Mesenteric fat pad (tissue), 1 donor: Measurements from ENCODE around the gene TMPRSS15. TPM values are rescaled to one million over a fixed set of nuclear protein-coding genes. Genes with fewer than 3 reads are reported as not detected.

Experiments
- DNase-seq: peaks from one replicate; pipeline ENCODE4 v3.0.0-alpha.2; 2020; ENCODE audit warnings: low spot score
- total RNA-seq: library from RNA; stranded (reverse); fragmentation: NEBNext Ultra II Directional; extraction: Animal tissue kit (Norgen Biotek cat#: 25700); gene quantifications from one replicate; pipeline ENCODE4 v1.2.1, GENCODE V29; 2021
- donor health status: DM: yes; HTN: yes; CAD: no.

The TMPRSS15 gene
- total RNA-seq, 1 donor from 2014 or later, result 0.45 TPM

DNA sequence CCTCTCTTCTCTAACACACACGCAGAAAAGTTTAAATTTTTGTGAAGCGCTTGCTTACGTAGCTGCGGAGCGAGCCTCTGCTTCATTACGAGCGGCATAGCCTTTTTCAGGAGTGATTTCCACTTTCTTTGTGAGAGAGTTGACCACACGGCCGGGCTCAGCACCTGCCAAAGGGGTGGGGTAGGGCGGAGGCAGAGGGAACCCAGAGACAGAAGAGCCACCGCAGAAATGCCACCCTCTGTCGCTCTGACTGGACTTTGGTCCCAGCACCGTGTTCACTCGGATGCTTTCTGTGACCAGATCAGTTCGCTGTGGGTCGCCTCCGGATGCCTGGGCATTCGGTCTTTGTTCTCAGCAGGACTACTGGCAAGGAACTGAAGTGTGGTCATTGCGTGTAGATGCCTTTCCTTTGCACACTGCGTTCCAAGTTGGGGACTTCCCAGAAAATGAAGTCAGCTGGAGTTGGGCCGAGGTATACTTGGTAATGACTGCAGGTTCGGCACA is 158.1 kb downstream of the TMPRSS15 start:
- no peak for DNase-seq

DNA sequence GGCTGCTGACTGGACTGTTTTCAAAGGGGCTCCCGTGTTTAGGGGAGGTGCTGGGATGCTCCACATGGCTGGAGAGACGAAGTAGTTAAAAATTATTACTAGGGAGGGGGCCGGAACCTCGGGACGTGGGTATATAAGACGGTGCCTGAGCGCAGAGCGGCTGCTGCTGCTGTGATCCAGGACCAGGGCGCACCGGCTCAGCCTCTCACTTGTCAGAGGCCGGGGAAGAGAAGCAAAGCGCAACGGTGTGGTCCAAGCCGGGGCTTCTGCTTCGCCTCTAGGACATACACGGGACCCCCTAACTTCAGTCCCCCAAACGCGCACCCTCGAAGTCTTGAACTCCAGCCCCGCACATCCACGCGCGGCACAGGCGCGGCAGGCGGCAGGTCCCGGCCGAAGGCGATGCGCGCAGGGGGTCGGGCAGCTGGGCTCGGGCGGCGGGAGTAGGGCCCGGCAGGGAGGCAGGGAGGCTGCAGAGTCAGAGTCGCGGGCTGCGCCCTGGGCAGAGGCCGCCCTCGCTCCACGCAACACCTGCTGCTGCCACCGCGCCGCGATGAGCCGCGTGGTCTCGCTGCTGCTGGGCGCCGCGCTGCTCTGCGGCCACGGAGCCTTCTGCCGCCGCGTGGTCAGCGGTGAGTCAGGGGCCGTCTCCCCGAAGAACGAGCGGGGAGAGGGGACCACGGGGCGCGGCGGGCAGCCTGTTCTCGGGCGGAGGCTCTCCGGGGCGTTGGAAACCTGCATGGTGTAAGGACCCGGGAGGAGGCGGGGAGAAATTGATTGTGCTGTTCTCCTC is 158.7 kb downstream of the TMPRSS15 start, which contains the start of gene CHODL:
Gene CHODL, plus strand, starts transcription at position 163 of the 793 bp plus-strand sequence. Its CDS starts 391 bp downstream, at position 554.
- DNase-seq, result no peak

DNA sequence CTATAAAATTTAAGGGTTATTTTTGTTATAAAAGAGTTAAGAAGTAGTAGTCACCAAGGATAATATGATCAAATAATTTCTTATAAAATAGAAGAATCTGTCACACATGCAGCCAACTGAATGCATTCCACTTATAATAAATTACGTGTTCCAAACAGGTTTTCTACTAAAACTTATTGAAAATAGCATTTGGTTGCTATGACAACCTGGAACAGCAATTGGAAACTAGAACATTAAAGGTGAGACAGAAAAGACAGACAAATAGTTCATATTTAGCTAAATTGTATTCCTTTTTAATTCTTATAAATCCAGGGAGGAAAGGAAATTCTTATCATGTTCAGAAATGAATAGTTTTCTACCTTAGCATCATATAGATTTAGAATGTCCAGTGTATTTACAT is 168.0 kb downstream of the TMPRSS15 start:
- no peak for DNase-seq

DNA sequence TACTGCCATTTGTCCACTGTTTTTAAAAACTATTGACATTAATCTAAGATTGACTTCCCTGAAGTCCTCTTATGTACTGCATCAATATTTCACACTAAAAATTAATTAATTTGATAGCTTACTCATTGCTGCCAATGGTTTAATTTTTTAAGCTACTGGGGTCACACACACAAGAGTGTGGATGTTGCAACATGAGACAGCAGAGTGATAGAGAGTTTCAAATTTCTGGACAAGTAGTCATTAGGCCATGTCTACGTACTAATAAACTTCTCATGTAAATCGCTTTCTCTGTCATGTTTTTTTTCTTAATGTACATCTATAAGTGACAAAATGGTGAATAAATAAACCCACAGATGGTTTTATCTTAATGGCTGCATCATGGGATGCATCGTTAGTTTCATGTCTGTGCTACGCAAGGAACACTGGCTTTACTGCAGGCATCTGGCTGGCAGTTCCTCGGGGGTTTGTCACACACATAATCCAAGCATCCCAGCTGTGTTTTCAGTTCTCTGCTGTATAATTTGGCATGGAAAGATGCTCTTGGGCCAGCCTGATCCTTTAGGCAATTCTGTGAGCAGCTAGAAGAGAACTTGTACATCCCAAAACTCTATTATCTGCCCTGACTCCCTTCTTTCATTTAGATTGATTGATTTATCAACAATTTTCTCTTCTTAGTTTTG is 175.4 kb downstream of the TMPRSS15 start:
- DNase-seq, result no peak

DNA sequence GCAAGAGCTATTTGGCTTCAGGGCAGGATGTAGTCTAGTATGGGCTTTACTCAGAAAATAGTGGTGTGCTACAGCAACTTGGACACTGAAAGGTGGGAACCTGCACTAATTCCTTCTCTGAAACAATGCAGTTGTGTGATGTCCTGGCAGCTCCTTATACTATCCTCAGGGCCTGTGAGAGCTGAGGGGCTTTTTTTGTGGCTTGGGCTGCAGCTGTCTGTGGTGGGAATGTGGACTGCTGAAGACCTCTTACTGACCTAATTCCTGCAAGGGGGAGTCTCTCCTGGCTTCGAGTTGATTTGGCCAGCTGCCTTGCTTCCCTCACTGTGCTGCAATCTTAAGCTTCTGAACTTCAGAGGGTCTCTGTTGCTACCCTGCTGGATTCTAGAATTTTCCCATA is 181.2 kb downstream of the TMPRSS15 start:
- DNase-seq, result no peak

DNA sequence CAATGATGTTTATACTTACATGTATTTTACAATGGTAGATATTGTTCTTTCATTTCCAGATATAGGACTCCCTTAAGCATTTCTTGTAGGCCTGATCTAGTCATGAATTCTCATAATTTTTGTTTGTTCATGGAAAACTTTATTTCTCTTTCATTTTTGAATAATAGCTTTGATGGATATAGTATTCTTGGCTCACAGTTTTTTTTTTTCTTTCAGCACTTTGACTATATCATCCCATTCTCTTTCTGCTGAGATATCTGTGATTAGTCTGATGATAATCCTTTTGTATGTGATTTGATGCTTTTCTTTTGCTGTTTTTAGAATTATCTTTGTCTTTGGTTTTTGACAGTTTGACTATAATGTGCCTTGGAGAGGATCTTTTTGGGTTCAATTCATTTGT is 183.1 kb downstream of the TMPRSS15 start:
- DNase-seq, result no peak

Other genes starting within 250 kb of the TMPRSS15 start
- 1.7 TPM for gene CHODL, start 159.0 kb downstream of the TMPRSS15 start, total RNA-seq